Ovary (tissue), 3 donors: ENCODE measurements around the gene COL18A1.

Experiments
- CTCF ChIP-seq, 3 donors: fragments of 450-650 bp in 2 of 3; fragments of 200-600 bp in 1 of 3; IDR thresholded peaks; one replicate each; pipeline versions ENCODE4 v1.5.1 to v1.8.0; 2016 to 2022; ENCODE audit warnings: antibody characterized with exemption in 3 of 3, mild to moderate bottlenecking in 1 of 3
- POLR2A ChIP-seq: fragments of 450-650 bp; IDR thresholded peaks from one replicate; pipeline ENCODE4 v1.6.1; 2017; ENCODE audit warnings: antibody characterized with exemption, mild to moderate bottlenecking, moderate library complexity
- donor health status: DM: no; HTN: no; CAD: no.

DNA sequence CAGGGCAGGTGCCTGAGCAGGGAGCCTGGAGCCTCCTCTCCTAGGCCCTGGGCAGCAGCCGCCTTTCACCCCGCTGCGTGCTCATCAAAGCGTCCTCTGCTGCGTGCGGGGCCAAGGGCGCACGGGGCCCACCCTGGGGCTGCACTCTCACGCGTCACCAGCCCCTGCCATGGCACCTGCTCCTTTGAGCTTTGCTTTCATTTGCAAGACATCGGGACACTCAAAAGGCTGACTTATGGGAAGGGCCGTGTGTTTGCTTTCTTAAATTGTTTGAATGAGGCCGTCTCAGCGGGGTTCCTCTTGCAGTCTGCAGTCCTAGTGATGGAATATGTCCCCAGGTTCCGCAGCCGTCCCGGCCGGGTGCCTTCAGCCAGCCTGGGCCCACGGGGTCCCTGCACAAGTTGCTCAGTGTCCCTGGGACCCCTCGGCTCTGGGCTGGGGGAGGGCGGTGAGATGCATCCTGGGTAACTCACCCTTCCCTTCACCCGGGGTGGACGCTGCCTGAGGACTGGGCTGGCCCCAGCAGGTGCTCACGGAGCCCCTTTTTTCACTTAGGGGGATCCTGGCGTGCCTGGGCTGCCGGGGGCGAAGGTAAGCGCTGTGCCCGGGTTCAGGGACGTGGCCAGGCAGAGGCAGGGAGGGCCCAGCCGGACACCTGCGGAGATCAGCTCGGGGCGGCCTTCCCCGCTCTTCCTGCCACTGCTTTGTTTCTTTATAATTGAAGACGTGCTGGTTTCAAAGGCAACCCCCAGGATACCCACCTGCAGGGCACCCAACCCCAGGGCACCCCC is 84.2 kb downstream of the COL18A1 start:
- no peak for TF ChIP-seq CTCF (IDR thresholded peaks at IDR 0.05)
- TF ChIP-seq POLR2A: no peak
